ENCODE data around the gene PPP1R15B.

GRCh38 chr1:204450461-204451257, 39.0 kb upstream of the PPP1R15B start:
- TF ChIP-seq, protein P1, sequence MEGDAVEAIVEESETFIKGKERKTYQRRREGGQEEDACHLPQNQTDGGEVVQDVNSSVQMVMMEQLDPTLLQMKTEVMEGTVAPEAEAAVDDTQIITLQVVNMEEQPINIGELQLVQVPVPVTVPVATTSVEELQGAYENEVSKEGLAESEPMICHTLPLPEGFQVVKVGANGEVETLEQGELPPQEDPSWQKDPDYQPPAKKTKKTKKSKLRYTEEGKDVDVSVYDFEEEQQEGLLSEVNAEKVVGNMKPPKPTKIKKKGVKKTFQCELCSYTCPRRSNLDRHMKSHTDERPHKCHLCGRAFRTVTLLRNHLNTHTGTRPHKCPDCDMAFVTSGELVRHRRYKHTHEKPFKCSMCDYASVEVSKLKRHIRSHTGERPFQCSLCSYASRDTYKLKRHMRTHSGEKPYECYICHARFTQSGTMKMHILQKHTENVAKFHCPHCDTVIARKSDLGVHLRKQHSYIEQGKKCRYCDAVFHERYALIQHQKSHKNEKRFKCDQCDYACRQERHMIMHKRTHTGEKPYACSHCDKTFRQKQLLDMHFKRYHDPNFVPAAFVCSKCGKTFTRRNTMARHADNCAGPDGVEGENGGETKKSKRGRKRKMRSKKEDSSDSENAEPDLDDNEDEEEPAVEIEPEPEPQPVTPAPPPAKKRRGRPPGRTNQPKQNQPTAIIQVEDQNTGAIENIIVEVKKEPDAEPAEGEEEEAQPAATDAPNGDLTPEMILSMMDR (IDR thresholded peaks at IDR 0.05) = peak in 1 of 7 experiments; percentile 7
- TF ChIP-seq POLR2AphosphoS5 (IDR thresholded peaks at IDR 0.05) (peak in 2 of 3 donors; percentile 75 to 86), EP300 (IDR thresholded peaks at IDR 0.05) (no peak)
